ENCODE results near the gene ANKMY1.

DNA sequence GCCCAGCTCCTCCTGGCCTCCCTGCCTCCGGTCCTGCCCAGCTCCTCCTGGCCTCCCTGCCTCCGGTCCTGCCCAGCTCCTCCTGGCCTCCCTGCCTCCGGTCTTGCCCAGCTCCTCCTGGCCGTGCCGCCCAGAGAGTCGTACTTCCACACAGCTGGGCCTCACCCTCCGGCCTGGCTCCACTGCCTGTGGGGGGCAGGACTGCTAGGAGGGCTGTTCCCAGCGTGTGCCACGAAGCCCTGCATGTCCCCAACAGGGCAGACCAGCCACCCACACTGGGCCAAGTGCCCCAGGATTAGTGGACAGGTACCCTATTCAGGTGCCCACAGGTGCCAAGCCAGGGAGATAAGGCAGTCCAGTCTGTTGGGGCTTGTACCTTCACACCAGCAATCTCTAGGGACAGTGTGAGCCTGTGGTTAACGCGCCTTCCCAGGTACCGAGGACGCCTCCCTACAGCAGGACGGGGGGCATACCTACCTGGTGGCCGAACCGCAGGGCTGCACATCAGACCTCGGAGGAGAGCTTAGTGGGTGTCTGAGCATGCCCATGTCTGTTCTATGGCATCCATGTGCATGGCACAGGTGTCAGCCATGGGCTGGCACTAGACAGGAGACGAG lies 117.0 kb downstream of the ANKMY1 start:
- TF ChIP-seq CTCF (IDR thresholded peaks at IDR 0.05; ENCODE audit: insufficient read depth, low read length, poor library complexity, severe bottlenecking) (no peak), EZH2phosphoT487 (conservative IDR thresholded peaks at IDR 0.05; ENCODE audit: low read length) (no peak)

Measured in SU-DHL-6 (cell line).